Mucosa of stomach (tissue), 1 donor: Measurements from ENCODE around the gene CENPW.

Source experiments
- H3K27me3 ChIP-seq: one replicate; pipeline ENCODE4 v1.7.0; 2013; ENCODE audit warnings: mild to moderate bottlenecking, low read length; ENCODE audit not compliant: control insufficient read depth, insufficient read depth
- H3K36me3 ChIP-seq: one replicate; pipeline ENCODE4 v1.7.0; 2013; ENCODE audit warnings: low read length; ENCODE audit not compliant: control insufficient read depth, insufficient read depth
- H3K4me1 ChIP-seq: one replicate; pipeline ENCODE4 v1.7.0; 2013; ENCODE audit warnings: mild to moderate bottlenecking, low read length; ENCODE audit not compliant: control insufficient read depth, insufficient read depth
- H3K4me3 ChIP-seq: one replicate; pipeline ENCODE4 v1.7.0; 2013; ENCODE audit warnings: low read length
- H3K9ac ChIP-seq: one replicate; pipeline ENCODE4 v1.7.0; 2013; ENCODE audit warnings: mild to moderate bottlenecking, low read length, moderate library complexity
- H3K9me3 ChIP-seq: one replicate; pipeline ENCODE4 v1.7.0; 2013; ENCODE audit warnings: mild to moderate bottlenecking, low read length, moderate library complexity; ENCODE audit not compliant: control insufficient read depth
- donor health status: Pancreatic carcinoma.

The CENPW gene

DNA sequence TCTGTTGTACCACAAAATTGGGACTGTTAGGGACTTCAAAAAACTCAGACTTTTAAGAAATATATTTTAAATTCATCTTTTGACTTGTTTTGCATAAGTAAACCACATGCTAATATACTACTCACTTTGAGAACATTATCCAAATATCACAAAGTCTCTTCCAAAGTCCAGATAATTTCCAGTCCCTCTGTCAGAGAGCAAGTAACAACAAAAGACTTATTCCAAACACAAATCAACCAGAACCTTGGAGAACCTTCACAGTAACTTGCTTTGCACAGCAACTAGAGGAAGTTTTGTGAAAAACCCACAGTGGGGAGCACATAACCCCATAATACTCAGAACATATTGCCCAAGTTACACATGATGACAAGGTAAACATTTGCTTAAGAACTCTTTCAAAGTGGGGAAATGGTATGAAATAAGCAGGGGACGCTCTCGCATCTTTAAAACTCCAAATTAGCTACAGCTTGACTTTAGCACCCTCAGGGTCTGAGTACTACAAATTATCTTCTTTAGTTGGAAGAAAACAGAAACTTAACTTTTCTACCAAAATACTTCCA is 37.8 kb downstream of the CENPW start:
- H3K9ac ChIP-seq: no peak overlapping the region
- no peaks in the 10 kb centered on the region for H3K36me3 ChIP-seq
- no peaks in the 10 kb centered on the region for H3K27me3 ChIP-seq
- H3K4me1 ChIP-seq: no peaks in the 10 kb centered on the region
- H3K9me3 ChIP-seq: no peaks in the 10 kb centered on the region
- no peak overlapping the region for H3K4me3 ChIP-seq

DNA sequence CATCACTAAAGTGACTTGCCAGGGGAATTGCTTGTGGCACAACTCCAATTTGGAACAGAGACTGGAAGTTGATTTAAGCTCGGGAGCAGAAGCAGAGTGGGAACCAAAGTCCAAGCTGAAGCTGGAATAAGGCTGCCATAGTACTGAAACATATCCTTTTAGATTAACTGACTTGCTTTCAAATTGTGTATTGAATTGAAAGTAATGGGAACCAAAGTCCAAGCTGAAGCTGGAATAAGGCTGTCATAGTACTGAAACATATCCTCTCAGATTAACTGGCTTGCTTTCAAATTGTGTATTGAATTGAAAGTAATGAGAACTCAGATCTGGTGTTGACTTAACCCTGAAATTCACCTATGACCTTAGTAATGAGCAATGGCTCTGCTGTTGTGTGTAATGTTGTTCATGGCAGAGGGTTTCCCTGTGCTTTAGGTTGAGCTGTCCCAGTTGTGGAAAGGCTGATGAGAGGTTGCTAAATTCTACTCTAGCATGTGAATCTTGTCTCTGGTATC is 40.2 kb downstream of the CENPW start:
- Histone ChIP-seq H3K4me3 (no peak overlapping the region), H3K27me3 (no peaks in the 10 kb centered on the region), H3K9ac (no peak overlapping the region), H3K9me3 (no peaks in the 10 kb centered on the region), H3K36me3 (no peaks in the 10 kb centered on the region), H3K4me1 (no peaks in the 10 kb centered on the region)

DNA sequence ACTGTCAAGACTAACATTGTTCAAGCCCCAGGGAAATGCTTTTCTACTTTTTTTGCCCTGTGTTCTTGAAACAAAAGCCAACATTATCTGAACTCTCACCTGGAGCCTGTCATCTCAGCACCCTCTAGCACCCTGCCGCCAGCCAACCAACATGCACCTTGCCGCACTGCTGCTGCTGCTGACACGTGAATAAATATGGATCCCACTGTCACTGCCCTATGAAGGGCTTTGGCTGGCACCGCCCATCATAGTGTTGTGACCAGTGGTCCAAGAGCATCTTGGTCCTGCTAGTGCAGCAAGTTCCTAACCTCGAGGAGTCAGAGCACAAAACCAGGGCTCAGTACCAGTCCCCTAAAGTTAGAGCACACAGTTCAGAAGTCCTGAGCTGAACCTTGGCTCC is 41.6 kb downstream of the CENPW start:
- Histone ChIP-seq H3K4me1 (no peaks in the 10 kb centered on the region), H3K4me3 (no peak overlapping the region), H3K36me3 (no peaks in the 10 kb centered on the region), H3K27me3 (no peaks in the 10 kb centered on the region), H3K9me3 (no peaks in the 10 kb centered on the region), H3K9ac (no peak overlapping the region)

DNA sequence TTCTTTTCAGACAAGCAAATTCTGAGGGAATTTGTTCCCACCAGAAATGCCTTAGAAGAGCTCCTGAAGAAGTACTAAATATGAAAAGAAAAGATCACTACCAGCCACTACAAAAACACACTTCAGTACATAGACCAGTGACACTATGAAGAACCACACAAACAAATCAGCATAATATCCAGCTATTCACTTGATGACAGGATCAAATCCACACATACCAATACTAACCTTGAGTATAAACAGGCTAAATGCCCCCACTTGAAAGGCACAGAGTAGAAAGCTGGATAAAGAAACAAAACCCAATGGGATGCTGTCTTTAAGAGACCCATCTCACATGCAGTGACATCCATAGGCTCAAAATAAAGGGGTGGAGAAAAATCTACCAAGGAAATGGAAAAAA is 43.3 kb downstream of the CENPW start:
- Histone ChIP-seq H3K4me3 (no peak overlapping the region), H3K9me3 (no peaks in the 10 kb centered on the region), H3K9ac (no peak overlapping the region), H3K36me3 (no peaks in the 10 kb centered on the region), H3K4me1 (no peaks in the 10 kb centered on the region), H3K27me3 (no peaks in the 10 kb centered on the region)

DNA sequence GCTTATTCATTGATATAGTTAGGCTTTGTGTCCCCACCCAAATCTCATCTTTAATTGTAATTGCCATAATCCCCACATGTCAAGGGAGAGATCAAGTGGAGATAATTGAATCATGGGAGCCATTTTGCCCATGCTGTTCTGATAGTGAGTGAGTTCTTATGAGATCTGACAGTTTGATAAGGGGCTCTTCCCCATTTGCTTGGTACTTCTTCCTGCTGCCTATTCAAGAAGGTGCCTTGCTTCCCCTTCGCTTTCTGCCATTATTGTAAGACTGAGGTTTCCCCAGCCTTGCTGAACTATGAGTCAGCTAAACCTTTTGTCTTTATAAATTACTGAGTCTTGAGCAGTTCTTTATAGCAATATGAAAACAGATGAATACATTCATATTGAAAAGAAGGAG is 45.6 kb downstream of the CENPW start:
- no peaks in the 10 kb centered on the region for H3K9me3 ChIP-seq
- no peaks in the 10 kb centered on the region for H3K4me1 ChIP-seq

DNA sequence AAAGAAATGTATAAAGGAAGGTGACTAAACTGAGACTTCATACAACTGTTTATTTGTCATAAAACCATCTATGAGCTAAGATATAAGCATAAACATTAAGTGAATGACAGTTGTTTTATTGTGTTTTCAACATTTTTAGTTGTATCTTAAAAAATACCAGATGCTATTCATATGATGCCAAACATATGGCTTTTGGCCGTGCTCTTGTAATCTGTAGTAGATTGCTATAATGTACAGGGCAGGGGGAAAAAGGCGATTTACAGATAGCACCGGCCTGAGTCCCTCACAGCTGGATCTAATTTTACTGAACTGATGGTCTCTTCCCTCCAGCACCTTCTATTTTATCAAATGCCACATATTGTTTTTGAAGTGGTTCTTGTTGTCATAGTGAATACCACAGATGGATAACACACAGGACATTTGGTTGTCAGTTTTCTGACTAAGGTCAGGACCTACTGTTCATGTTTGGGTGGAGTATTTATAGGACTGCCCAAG is 48.2 kb downstream of the CENPW start:
- no peaks in the 10 kb centered on the region for H3K4me1 ChIP-seq

More for the DNA sequence above, 45.6 kb downstream of the CENPW start:
- Histone ChIP-seq H3K27me3 (no peaks in the 10 kb centered on the region), H3K36me3 (no peaks in the 10 kb centered on the region), H3K9ac (no peak overlapping the region), H3K4me3 (no peak overlapping the region)

DNA sequence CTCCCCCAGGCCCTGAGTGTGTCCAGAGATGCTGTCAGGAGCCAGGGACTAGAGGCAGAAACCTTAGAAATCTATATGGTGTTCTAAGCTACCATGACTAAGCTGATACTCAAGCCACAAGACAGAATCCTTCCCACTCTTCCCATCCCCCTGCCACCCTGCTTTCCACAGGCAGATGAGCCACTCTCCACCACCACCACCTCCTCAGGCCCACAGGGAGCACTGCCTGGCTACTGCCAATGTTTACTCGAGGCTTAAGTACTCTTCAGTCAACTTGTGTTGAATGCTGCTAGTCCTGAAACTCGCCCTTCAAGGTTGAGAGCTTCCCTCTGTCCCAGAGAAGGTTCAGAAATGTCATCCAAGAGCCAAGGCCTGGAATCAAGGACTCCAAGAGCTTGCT is 56.2 kb downstream of the CENPW start:
- Histone ChIP-seq H3K4me3 (no peak overlapping the region), H3K9ac (no peak overlapping the region), H3K9me3 (no peaks in the 10 kb centered on the region), H3K36me3 (no peaks in the 10 kb centered on the region), H3K4me1 (no peaks in the 10 kb centered on the region), H3K27me3 (no peaks in the 10 kb centered on the region)

More for the DNA sequence above, 48.2 kb downstream of the CENPW start:
- no peaks in the 10 kb centered on the region for H3K27me3 ChIP-seq
- no peak overlapping the region for H3K4me3 ChIP-seq
- no peaks in the 10 kb centered on the region for H3K36me3 ChIP-seq
- no peak overlapping the region for H3K9ac ChIP-seq
- H3K9me3 ChIP-seq: no peaks in the 10 kb centered on the region
